GM19351 (cell line): ENCODE data around the gene VPS29.
"Not testable (repeated sequence)": the region's sequence is repeated elsewhere in the genome, so short reads cannot be mapped to it uniquely, and the experiment has no call there.

Experiments used
- ATAC-seq: cut with Tn5 transposase; IDR thresholded peaks from one replicate; pipeline ENCODE4 v1.9.1; 2021; ENCODE audit warnings: mild to moderate bottlenecking, moderate library complexity; ENCODE audit not compliant: unreplicated experiment

Gene VPS29

GRCh38 chr12:110528277-110528839 lies 26.4 kb upstream of the VPS29 start:
- ATAC-seq = no peak

GRCh38 chr12:110520876-110521712 lies 19.2 kb upstream of the VPS29 start:
- ATAC-seq = not testable (repeated sequence)

GRCh38 chr12:110518014-110518413 lies 16.1 kb upstream of the VPS29 start:
- not testable (repeated sequence) for ATAC-seq

GRCh38 chr12:110516995-110517394 lies 15.1 kb upstream of the VPS29 start:
- ATAC-seq = no peak

- no peak for ATAC-seq
Measured at GRCh38 chr12:110514363-110514762, 12.5 kb upstream of the VPS29 start.

- no peak for ATAC-seq
Measured at GRCh38 chr12:110513842-110514241, 11.9 kb upstream of the VPS29 start.

GRCh38 chr12:110508071-110508586 lies 6.2 kb upstream of the VPS29 start:
- ATAC-seq = no peak

GRCh38 chr12:110505332-110505731 lies 3.4 kb upstream of the VPS29 start:
- ATAC-seq = no peak

GRCh38 chr12:110503432-110503831 lies 1.5 kb upstream of the VPS29 start:
- no peak for ATAC-seq

- ATAC-seq = peak; percentile 18
Measured at GRCh38 chr12:110501399-110501751, 536 bp downstream of the VPS29 start.

GRCh38 chr12:110498984-110499706 lies 2.8 kb downstream of the VPS29 start:
- no peak for ATAC-seq

GRCh38 chr12:110475426-110475825 lies 26.5 kb downstream of the VPS29 start:
- no peak for ATAC-seq

GRCh38 chr12:110468214-110469048 lies 33.5 kb downstream of the VPS29 start, which contains the start of the genes FAM216A and GPN3:
Gene FAM216A, plus strand, starts transcription at chr12:110468845. Its CDS starts 31 bp downstream, at chr12:110468876.
Gene GPN3, minus strand, starts transcription at chr12:110468257. Its CDS starts 54 bp downstream, at chr12:110468203.
- peak; percentile 65 for ATAC-seq

GRCh38 chr12:110467847-110468213 lies 34.1 kb downstream of the VPS29 start:
- no peak for ATAC-seq

- no peak for ATAC-seq
Measured at GRCh38 chr12:110466791-110467190, 35.1 kb downstream of the VPS29 start.

GRCh38 chr12:110465765-110466164 lies 36.1 kb downstream of the VPS29 start:
- ATAC-seq = not testable (repeated sequence)

GRCh38 chr12:110465024-110465423 lies 36.9 kb downstream of the VPS29 start:
- no peak for ATAC-seq

- ATAC-seq = not testable (repeated sequence)
Measured at GRCh38 chr12:110461189-110461588, 40.7 kb downstream of the VPS29 start.

- no peak for ATAC-seq
Measured at GRCh38 chr12:110458756-110459155, 43.2 kb downstream of the VPS29 start.

GRCh38 chr12:110453569-110454296 lies 48.2 kb downstream of the VPS29 start:
- no peak for ATAC-seq
